Esophagus muscularis mucosa (tissue), 4 donors: ENCODE results near the gene GMEB2.

ENCODE experiments used
- CTCF ChIP-seq, 3 experiments: fragments of 200-600 bp in 2 of 3; fragments of 450-650 bp in 1 of 3; sonication (generic) in 2 of 3; IDR thresholded peaks; one replicate each; pipeline ENCODE4 v1.5.1; 2017 to 2019; ENCODE audit warnings: antibody characterized with exemption in 3 of 3, mild to moderate bottlenecking in 2 of 3, moderate library complexity in 1 of 3
- EP300 ChIP-seq: sonication (generic); formaldehyde crosslinking; IDR thresholded peaks from one replicate; pipeline ENCODE4 v1.6.1; 2017; ENCODE audit warnings: antibody characterized with exemption
- POLR2AphosphoS5 ChIP-seq, 2 donors: sonication (generic); formaldehyde crosslinking; IDR thresholded peaks; one replicate each; pipeline ENCODE4 v1.6.1; 2017; ENCODE audit warnings: antibody characterized with exemption in 2 of 2

DNA sequence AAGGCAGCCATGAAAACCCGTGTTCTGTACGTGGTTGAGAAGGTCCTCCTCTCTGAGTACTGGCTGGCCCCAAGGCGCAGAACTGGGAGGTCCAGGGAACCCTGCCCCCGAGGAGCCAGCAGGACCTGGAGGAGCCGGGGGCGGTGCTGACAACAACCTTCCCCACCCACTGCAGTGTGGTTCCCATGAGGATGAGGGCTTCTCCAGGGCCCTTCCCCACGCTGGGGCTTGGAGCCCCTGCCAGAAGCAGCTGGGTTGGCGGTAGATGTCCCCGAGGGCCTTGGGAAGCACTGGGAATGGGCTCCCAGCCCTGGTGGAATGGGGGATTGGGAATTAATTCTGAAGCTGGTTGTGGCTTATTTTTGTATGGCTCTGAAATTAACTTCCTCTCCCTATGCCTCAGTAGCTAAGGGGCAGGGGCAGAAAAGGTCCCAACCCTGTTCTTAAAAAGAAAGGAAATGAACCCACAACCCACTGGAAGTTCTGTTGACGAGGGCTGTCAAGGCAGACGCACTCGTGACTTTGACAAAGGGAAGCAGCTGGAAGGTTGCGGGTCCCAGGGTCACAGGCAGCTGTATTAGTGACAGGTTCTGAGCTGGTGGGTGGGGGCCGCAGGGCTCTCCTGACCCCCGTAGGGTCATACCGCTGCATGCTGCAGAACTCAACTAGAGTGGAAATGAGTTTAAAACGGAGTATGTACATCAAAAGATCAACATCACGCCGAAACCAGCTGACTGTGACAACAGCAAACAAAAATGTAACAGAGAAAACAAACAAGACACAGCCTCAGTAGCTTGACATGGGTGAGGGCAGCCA is 38.9 kb downstream of the GMEB2 start:
- TF ChIP-seq POLR2AphosphoS5 (IDR thresholded peaks at IDR 0.05) (no peak), CTCF (IDR thresholded peaks at IDR 0.05) (no peak), EP300 (no peak)
